ENCODE measurements around the gene VSIG10L.

The VSIG10L gene

DNA sequence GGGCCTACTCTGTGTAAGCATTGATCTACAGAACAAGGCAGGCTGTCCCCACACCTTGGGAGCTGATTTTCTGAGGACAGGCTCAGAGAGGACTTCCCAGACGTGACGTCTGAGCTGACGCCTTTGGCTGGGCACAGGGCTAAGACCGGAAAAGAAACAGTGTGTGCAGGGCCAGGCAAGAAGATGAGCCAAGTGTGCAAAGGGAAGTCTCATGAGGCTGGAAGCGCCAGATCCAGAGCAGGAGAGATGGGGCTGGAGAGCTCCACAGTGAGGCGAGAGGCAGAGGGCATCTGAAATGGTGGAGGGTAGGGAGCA lies 17.8 kb downstream of the VSIG10L start:
- DNase-seq (ENCODE audit: low spot score) = no peak
- in situ Hi-C loops (cut with MboI; ENCODE audit: low sequenced_read_pairs, unreplicated experiment) = no loop called here
- TF ChIP-seq CTCF (IDR thresholded peaks at IDR 0.05; ENCODE audit: borderline replicate concordance, control extremely low read depth, extremely low read depth, insufficient read depth, missing control alignments) = no peak

DNA sequence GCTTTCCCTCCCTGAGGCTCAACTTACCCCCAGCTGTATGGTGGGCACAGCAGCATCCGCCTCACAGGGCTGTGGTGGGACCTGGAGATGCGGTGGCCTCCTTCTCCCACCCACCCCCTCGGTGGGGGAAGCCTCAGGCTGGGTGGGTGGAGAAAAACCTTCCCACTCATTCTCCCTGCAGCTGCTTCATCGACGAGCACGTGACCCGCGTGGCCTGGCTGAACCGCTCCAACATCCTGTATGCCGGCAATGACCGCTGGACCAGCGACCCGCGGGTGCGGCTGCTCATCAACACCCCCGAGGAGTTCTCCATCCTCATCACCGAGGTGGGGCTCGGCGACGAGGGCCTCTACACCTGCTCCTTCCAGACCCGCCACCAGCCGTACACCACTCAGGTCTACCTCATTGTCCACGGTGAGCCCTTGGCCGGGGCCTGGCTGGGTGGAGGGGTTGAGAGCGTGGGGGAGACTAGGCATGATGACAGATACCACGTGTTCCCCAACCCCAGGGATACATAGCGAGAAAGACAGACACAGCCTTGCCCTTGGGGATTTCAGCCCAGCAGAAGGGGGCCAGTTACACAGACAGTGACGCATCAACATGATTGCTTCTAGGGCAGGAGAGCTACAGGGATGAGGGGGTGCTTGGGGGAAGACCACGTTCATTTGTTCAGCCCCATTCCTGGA lies 18.3 kb downstream of the VSIG10L start:
- DNase-seq (ENCODE audit: low spot score) = no peak
- no peak for TF ChIP-seq CTCF (IDR thresholded peaks at IDR 0.05; ENCODE audit: borderline replicate concordance, control extremely low read depth, extremely low read depth, insufficient read depth, missing control alignments)
- in situ Hi-C loops (cut with MboI; ENCODE audit: low sequenced_read_pairs, unreplicated experiment) = no loop called here

DNA sequence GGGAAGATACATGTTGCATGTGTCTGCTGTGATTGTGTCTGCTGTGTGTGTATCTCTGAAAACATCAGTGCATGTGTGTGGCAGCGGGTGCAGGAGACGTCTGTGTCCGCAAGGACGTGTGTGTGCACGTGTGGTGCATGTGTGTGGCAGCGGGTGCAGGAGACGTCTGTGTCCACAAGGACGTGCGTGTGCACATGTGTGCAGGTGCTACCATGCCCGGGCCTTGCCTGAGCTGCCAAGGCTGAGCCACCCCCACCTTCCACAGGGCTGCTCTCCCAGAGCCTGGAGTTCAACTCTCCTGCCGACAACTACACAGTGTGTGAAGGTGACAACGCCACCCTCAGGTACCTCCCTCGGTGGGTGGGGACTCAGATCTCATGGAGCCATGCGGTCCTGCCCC lies 20.1 kb downstream of the VSIG10L start:
- no peak for TF ChIP-seq CTCF (IDR thresholded peaks at IDR 0.05; ENCODE audit: borderline replicate concordance, control extremely low read depth, extremely low read depth, insufficient read depth, missing control alignments)
- DNase-seq (ENCODE audit: low spot score) = no peak
- in situ Hi-C loops (cut with MboI; ENCODE audit: low sequenced_read_pairs, unreplicated experiment) = no loop called here

DNA sequence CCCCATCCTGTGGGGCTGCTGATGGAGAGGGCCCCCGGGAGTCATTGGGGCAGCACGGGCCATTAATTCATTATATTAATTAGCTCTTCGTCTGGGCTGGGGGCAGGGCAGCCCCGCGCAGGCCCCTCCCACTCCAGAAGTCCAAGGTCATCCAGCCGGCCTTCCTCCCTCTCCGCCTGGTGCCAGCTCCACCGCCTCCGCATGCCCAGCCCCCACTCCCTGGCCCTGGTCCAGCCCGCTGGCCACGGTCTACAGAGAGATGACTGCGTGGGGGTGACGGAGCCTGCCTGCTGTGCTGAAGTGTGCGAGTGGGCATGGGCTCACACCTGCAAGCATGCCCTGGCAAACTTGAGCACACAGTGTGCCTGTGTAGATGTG lies 21.7 kb downstream of the VSIG10L start:
- in situ Hi-C loops (cut with MboI; ENCODE audit: low sequenced_read_pairs, unreplicated experiment) = no loop called here
- no peak for DNase-seq (ENCODE audit: low spot score)
- TF ChIP-seq CTCF (IDR thresholded peaks at IDR 0.05; ENCODE audit: borderline replicate concordance, control extremely low read depth, extremely low read depth, insufficient read depth, missing control alignments) = no peak

- TF ChIP-seq CTCF (IDR thresholded peaks at IDR 0.05; ENCODE audit: borderline replicate concordance, control extremely low read depth, extremely low read depth, insufficient read depth, missing control alignments) = no peak
- DNase-seq (ENCODE audit: low spot score) = no peak
- in situ Hi-C loops (cut with MboI; ENCODE audit: low sequenced_read_pairs, unreplicated experiment) = no loop called here
These were observed 22.2 kb downstream of the VSIG10L start for GRCh38 chr19:51319649-51320279.

GRCh38 chr19:51318687-51319648 lies 23.0 kb downstream of the VSIG10L start:
- DNase-seq (ENCODE audit: low spot score) = no peak
- in situ Hi-C loops (cut with MboI; ENCODE audit: low sequenced_read_pairs, unreplicated experiment) = no loop called here
- no peak for TF ChIP-seq CTCF (IDR thresholded peaks at IDR 0.05; ENCODE audit: borderline replicate concordance, control extremely low read depth, extremely low read depth, insufficient read depth, missing control alignments)
